GM12864 (cell line): ENCODE measurements around the gene DCDC2C.

ENCODE experiments used
- DNase-seq: peaks from one replicate; pipeline ENCODE4 v3.0.0-alpha.2; 2011; ENCODE audit warnings: low read depth
- H3K4me3 ChIP-seq: 2 replicates; pipeline ENCODE4 v1.5.1; 2011; ENCODE audit warnings: mild to moderate bottlenecking, low read depth, low read length, control low read depth
- CTCF ChIP-seq: IDR thresholded peaks from 2 replicates; pipeline ENCODE4 v1.5.1; 2011; ENCODE audit warnings: low read depth, mild to moderate bottlenecking, moderate library complexity, low read length, control low read depth, inconsistent platforms; ENCODE audit errors: missing control alignments

Gene DCDC2C

GRCh38 chr2:3692375-3692774 lies 11.0 kb upstream of the DCDC2C start:
- TF ChIP-seq CTCF = peak; percentile 25
- DNase-seq = no peak

GRCh38 chr2:3696545-3696944 lies 6.8 kb upstream of the DCDC2C start:
- DNase-seq = no peak
- TF ChIP-seq CTCF = no peak
- H3K4me3 ChIP-seq = no peak overlapping the region

More at GRCh38 chr2:3692375-3692774, 11.0 kb upstream of the DCDC2C start:
- no peak overlapping the region for H3K4me3 ChIP-seq

GRCh38 chr2:3701071-3701470 lies 2.3 kb upstream of the DCDC2C start:
- H3K4me3 ChIP-seq = no peak overlapping the region
- DNase-seq = no peak
- no peak for TF ChIP-seq CTCF

GRCh38 chr2:3703757-3704355 lies 481 bp downstream of the DCDC2C start:
- no peak for DNase-seq
- no peak for TF ChIP-seq CTCF
- no peak overlapping the region for H3K4me3 ChIP-seq

GRCh38 chr2:3704692-3705091 lies 1.3 kb downstream of the DCDC2C start:
- no peak for DNase-seq
- TF ChIP-seq CTCF = no peak

GRCh38 chr2:3705782-3706181 lies 2.4 kb downstream of the DCDC2C start:
- no peak overlapping the region for H3K4me3 ChIP-seq
- no peak for DNase-seq
- TF ChIP-seq CTCF = no peak

More at GRCh38 chr2:3704692-3705091, 1.3 kb downstream of the DCDC2C start:
- H3K4me3 ChIP-seq = no peak overlapping the region

GRCh38 chr2:3706892-3707291 lies 3.5 kb downstream of the DCDC2C start:
- no peak for TF ChIP-seq CTCF
- no peak for DNase-seq
- H3K4me3 ChIP-seq = no peak overlapping the region
